Stomach smooth muscle (tissue), 2 donors: Measurements from ENCODE around the gene TIPRL.

Experiments used
- H3K27ac ChIP-seq: one replicate; pipeline ENCODE4 v1.7.0; 2013; ENCODE audit warnings: mild to moderate bottlenecking, low read length, inconsistent platforms
- H3K27me3 ChIP-seq, 2 donors: one replicate each; pipeline ENCODE4 v1.7.0; 2013; ENCODE audit warnings: low read length in 2 of 2; ENCODE audit not compliant: insufficient read depth in 2 of 2, control insufficient read depth in 1 of 2
- H3K36me3 ChIP-seq, 2 donors: one replicate each; pipeline ENCODE4 v1.7.0; 2013; ENCODE audit warnings: low read length in 2 of 2; ENCODE audit not compliant: control insufficient read depth in 2 of 2, insufficient read depth in 2 of 2
- H3K4me1 ChIP-seq: one replicate; pipeline ENCODE4 v1.7.0; 2013; ENCODE audit warnings: low read length; ENCODE audit not compliant: control insufficient read depth, insufficient read depth
- H3K4me3 ChIP-seq, 2 donors: one replicate each; pipeline ENCODE4 v1.7.0; 2013; ENCODE audit warnings: low read length in 2 of 2
- H3K9ac ChIP-seq, 2 donors: one replicate each; pipeline ENCODE4 v1.7.0; 2013; ENCODE audit warnings: low read length in 2 of 2, mild to moderate bottlenecking in 1 of 2
- H3K9me3 ChIP-seq, 2 donors: one replicate each; pipeline ENCODE4 v1.7.0; 2013; ENCODE audit warnings: low read length in 2 of 2; ENCODE audit not compliant: control insufficient read depth in 2 of 2
- donor health status: healthy.
- donor health status: Pancreatic carcinoma.

The TIPRL gene

DNA sequence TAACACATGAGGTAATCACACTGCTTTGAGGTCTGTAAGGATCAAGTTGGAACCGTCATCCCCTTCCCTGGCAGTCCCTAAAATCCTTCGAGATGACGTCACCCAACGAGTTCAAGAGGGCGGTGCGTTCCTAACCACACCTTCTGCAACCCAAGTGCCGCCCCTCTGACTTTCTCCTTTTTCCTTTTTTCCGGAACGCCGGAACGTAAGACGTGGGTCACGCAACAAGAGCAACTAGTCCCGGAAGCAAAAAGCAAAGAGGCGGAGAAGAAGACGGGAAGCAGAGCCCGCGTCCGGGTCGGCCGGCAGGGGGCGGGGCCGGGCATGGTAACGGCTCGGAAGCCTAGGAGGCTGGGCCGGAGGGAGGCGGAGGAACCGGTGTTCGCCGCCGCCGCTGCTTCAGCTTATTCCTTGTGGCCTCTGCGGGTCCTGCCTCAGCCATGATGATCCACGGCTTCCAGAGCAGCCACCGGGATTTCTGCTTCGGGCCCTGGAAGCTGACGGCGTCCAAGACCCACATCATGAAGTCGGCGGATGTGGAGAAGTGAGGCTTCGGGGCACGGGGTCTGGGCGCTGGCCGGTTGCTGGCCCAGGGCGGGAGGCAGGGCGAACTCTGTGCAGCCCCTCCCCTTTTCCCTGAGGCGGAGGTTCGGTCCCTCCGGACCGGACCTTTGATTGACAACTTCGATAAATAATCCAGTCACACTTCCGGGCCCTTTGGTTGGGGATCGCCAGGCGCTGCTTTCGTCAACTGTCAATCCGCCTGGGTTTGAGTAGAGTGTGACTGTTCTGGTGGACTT, at the start of gene TIPRL:
Gene TIPRL (plus strand): TSS at position 325 of the 800 bp plus-strand sequence. CDS start 116 bp downstream, at position 441.
- peaks cover 7% of the 10 kb centered on the region for H3K4me1 ChIP-seq
- no peaks in the 10 kb centered on the region for H3K36me3 ChIP-seq
- peak within 1 kb of the TSS; percentile 85 for H3K27ac ChIP-seq
- H3K27me3 ChIP-seq = no peaks in the 10 kb centered on the region
- H3K9ac ChIP-seq = peak within 1 kb of the TSS; percentile 65 to 96
- H3K4me3 ChIP-seq = peak within 1 kb of the TSS; percentile 54 to 97
- no peaks in the 10 kb centered on the region for H3K9me3 ChIP-seq

DNA sequence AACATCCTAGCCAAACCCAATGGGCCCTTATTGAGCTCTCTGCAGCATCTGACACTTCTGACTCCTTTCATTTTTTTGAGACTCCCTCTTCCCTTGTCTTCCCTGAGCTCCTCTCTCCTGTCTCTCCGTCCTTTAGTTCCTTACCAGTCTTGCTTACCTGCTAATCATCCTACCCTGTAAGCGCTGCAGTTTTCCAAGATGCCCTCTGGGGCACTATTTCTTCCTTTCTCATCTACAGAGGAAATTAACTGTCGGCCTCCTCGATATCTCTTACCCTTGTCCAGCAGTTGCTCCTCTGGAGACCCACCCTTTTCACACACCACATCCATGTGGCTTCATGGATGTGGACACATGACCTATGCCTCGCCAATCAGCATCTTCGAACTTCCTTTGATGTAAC, 48.8 kb upstream of the TIPRL start:
- Histone ChIP-seq H3K27me3 (no peaks in the 10 kb centered on the region), H3K4me1 (peaks cover 4% of the 10 kb centered on the region), H3K4me3 (no peak overlapping the region), H3K9me3 (no peaks in the 10 kb centered on the region), H3K36me3 (no peaks in the 10 kb centered on the region), H3K9ac (no peak overlapping the region), H3K27ac (no peak overlapping the region)

DNA sequence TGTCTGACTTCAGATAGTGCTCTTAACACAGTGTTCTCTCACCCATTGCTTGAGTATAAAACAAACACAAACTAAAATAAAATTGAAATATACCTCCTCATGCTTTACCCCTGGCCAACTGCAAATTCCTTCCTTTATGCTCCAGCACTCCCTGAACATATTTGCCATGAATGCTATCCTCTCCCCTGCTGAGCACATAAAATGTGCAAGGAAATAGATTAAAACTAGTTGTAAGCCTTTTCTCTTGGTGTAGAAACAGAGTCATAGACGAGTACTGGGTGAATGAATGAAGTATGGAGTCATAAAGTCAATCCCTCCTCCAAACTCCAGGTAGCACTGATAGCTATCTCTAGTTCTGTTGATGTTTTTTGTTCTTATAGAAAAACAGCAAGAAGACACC, 44.6 kb upstream of the TIPRL start:
- Histone ChIP-seq H3K4me1 (peaks cover 15% of the 10 kb centered on the region), H3K9me3 (no peaks in the 10 kb centered on the region), H3K27me3 (no peaks in the 10 kb centered on the region), H3K9ac (no peak overlapping the region), H3K36me3 (no peaks in the 10 kb centered on the region), H3K27ac (no peak overlapping the region), H3K4me3 (no peak overlapping the region)

DNA sequence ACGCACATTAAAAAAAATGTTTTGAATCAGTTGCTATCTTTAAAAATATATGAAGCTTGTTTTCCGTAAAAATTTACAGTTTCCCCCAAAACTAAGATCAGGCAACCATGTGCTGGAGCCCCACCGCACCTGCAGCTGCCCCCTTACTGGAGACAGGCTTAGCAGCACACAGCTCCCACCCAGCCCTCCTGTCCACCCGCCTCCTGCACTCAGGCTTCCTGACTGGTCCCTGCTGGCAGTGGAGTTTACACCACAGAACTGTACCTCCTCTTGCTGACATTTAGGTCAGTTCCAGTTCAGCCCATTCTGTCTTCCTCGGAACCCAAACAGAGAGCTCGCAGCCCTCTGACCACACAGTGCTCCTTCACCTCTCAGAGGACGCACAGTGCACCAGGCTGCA, 44.1 kb upstream of the TIPRL start:
- Histone ChIP-seq H3K4me3 (peak overlapping the region in 1 of 2 donors; percentile 87), H3K27ac (no peak overlapping the region)

DNA sequence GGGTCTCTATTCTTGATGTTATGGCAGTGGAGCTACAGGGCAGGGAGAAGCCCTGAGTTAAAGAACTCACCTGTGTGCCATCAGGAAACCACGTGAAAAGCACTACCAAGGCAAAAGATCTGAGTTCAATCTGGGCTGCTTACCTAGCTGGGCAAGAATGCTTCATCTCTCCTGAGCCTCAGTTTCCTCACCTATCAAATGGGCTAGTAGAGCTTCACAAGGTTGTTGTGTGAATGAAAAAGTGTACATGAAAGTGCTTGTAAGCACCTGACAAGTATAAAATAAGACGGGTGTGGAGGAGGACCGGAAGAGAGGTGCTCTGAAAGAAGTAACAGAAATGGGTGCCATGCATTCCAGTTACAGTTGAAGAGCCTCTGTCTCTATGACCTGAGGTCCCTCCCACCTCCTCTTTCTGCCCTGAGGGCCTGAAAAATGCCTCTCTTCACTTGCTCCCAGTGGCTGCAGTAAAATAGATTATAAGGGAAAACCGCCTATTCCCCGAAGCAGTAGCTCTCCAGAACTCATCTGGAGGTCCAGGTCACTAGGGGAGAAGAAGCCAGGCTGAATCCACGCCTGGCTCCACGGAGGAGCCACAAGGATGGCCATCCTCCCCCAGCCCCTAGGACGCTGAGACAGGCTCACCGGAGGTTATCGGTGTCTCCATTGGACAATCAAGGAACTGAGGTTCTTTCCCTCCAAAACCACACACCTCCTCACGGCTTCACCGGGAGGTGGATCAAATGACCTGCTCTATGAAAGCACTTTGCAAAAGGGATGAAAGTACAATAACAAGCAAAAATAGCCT, 43.4 kb upstream of the TIPRL start:
- Histone ChIP-seq H3K4me3 (peak overlapping the region; percentile 82 to 87), H3K27ac (no peak overlapping the region), H3K36me3 (no peaks in the 10 kb centered on the region), H3K27me3 (no peaks in the 10 kb centered on the region), H3K4me1 (peaks cover 15% of the 10 kb centered on the region), H3K9ac (peak overlapping the region; percentile 47 to 59), H3K9me3 (no peaks in the 10 kb centered on the region)

More for the DNA sequence above, 44.1 kb upstream of the TIPRL start:
- Histone ChIP-seq H3K4me1 (peaks cover 15% of the 10 kb centered on the region), H3K9me3 (no peaks in the 10 kb centered on the region), H3K9ac (no peak overlapping the region), H3K36me3 (no peaks in the 10 kb centered on the region), H3K27me3 (no peaks in the 10 kb centered on the region)

DNA sequence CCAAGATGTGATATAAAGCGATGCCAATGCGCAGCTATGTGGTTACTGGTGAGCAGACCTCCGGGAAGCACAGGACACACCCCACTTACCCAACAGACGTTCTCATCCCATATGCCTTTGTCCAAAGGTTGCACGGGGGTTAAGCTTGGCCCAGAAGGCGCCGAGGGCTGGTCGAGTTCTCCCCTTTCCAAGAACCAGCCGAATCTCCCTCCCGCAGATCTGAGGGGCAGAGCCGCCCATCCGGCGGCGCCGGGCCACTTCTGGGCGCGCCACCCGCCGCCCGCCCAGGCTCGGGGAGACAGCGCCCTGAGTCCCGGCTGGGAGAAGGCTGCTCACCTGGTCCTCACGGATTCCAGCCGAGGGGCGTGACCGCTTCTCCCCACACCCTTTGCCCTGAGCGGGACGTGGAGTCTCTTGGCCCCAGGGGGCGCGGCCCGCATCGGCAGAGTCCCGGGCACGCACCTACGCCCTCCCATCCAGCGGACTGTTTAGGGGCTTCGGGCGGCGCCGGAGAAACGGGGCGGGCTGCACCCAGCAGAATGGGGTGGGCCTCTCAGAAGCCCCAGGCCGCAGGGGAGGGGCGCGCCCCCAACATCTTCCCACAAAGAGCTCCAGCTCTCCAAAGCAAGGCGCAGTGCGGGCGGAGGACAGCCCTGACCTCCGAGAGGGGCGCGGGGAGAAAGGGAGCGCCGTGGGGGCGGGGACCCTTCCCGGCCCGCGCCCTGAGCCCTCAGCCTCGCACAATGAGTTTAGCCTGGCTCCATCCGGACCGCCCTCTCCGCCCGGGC, 42.6 kb upstream of the TIPRL start:
- Histone ChIP-seq H3K9ac (peak overlapping the region; percentile 47 to 59), H3K9me3 (no peaks in the 10 kb centered on the region)

DNA sequence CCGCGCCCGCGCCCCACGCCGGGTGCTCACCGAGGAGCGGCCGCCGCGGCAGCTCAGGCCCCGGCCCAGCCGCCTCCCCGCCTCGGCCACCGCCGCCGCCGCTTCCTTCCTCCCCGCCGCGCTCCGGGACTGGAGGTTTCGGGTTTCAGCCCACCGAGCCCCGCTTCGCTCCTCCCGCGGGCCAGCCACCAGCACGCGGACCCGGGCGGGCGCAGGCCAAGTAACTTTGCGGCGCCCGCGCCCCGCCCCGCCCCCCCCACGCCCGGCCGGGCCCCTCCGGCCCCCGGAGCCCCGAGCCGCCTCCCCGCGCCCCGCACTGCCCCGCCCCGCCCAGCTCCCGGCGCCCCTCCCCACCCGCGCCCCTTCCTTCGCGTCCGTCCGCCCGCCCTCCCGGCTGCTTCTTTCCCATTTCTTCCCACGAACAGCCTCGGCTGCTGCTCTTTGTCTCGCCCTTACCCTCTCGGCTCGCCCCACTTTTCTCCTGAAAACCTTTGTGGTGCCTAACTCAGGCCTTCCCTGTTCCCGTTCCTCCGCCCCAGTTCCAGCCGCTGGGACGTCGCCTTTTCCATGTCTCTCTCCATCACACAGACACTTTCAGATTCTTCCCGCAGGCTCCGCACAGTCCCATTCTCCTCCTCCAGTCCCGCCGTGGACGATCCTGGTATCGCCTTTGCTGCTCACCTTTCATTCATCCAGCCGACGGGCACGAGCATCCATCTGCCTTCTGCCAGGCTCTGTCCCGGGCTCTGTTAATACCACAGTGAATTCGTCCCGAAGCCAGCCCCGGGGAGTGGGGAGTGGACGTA, 41.9 kb upstream of the TIPRL start, which contains the start of gene GPR161:
Gene GPR161 (minus strand): TSS at position 222 of the 806 bp plus-strand sequence. CDS start 32,080 bp downstream, outside the sequence.
- H3K9ac ChIP-seq = peak within 1 kb of the TSS; percentile 65 to 80
- no peaks in the 10 kb centered on the region for H3K9me3 ChIP-seq
- H3K4me1 ChIP-seq = peaks cover 15% of the 10 kb centered on the region
- no peaks in the 10 kb centered on the region for H3K27me3 ChIP-seq
- H3K27ac ChIP-seq = peak within 1 kb of the TSS; percentile 66
- H3K4me3 ChIP-seq = peak within 1 kb of the TSS; percentile 82 to 87
- H3K36me3 ChIP-seq = no peaks in the 10 kb centered on the region

More for the DNA sequence above, 42.6 kb upstream of the TIPRL start:
- H3K27ac ChIP-seq = no peak overlapping the region
- H3K4me3 ChIP-seq = peak overlapping the region; percentile 82 to 87
- no peaks in the 10 kb centered on the region for H3K36me3 ChIP-seq
- peaks cover 15% of the 10 kb centered on the region for H3K4me1 ChIP-seq
- no peaks in the 10 kb centered on the region for H3K27me3 ChIP-seq

DNA sequence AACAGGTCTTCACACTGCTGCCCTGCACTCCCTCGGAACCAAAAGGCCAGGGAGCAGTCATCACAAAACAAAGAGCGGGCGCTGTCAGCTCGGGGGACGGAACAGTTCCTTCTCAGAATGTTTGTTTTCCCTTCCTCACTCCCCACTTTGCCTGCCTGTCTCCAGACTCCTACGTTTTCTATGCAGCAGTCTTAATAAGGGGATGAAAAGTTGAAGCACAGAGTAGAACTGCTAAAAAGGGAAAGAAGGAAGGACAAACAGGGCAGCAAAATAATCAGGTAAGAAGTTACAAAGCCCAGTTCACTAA, 41.3 kb upstream of the TIPRL start:
- Histone ChIP-seq H3K9ac (peak overlapping the region; percentile 65 to 80), H3K27ac (peak overlapping the region; percentile 66), H3K9me3 (no peaks in the 10 kb centered on the region), H3K36me3 (no peaks in the 10 kb centered on the region), H3K4me1 (peaks cover 15% of the 10 kb centered on the region), H3K27me3 (no peaks in the 10 kb centered on the region), H3K4me3 (peak overlapping the region; percentile 74 to 87)

DNA sequence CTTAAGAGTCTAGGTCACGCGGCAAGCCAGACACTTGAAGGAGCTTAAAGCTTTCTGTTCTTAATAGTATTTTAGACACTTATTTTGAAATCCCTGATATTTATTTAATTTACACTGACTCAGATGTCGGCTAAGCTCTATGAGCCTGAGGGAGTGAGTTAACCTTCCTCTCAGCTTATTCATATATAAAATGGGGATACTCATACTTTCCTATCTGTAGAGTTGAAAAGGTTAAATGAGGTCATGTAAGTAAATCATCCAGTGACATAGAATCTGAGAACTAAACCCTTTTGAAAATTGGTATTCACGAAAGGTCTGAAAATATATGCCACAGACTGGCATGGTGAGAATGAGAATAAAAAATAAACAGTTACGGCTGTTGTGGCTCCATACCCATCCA, 40.6 kb upstream of the TIPRL start:
- Histone ChIP-seq H3K36me3 (no peaks in the 10 kb centered on the region), H3K9me3 (no peaks in the 10 kb centered on the region), H3K4me1 (peaks cover 15% of the 10 kb centered on the region), H3K4me3 (no peak overlapping the region), H3K9ac (peak overlapping the region in 1 of 2 donors; percentile 65), H3K27ac (peak overlapping the region; percentile 66), H3K27me3 (no peaks in the 10 kb centered on the region)

DNA sequence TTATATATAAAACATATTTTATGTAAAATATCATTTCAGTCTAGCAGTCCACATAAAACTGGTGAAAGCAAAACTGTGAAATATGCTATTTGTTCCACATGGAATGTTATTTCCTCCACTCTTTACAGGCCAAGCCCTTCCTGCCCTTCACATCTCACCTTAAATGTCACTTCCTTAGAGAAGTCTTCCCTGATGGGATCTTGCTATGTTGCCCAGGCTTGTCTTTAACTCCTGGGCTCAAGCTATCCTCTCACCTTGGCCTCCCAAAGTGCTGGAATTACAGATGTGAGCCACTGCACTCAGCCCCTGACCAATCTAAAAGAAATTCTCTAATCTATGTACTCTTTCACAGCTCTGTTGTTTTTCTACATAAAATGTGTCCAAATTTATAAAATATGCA, 39.7 kb upstream of the TIPRL start:
- no peaks in the 10 kb centered on the region for H3K36me3 ChIP-seq
- H3K4me1 ChIP-seq = peaks cover 15% of the 10 kb centered on the region
- no peak overlapping the region for H3K27ac ChIP-seq
- H3K4me3 ChIP-seq = no peak overlapping the region
- no peak overlapping the region for H3K9ac ChIP-seq
- no peaks in the 10 kb centered on the region for H3K27me3 ChIP-seq
- H3K9me3 ChIP-seq = no peaks in the 10 kb centered on the region
